Breast epithelium (tissue), 3 donors: ENCODE data around the gene SGSH.

Source experiments
- POLR2A ChIP-seq: fragments of 450-650 bp; IDR thresholded peaks from one replicate; pipeline ENCODE4 v1.6.1; 2016; ENCODE audit warnings: antibody characterized with exemption, mild to moderate bottlenecking, moderate library complexity
- POLR2AphosphoS5 ChIP-seq, 3 donors: sonication (generic); formaldehyde crosslinking; IDR thresholded peaks; one replicate each; pipeline ENCODE4 v1.6.1; 2017; ENCODE audit warnings: antibody characterized with exemption in 3 of 3
- TF ChIP-seq, protein P1 (sequence below), 3 donors: fragments of 450-650 bp; IDR thresholded peaks; one replicate each; pipeline ENCODE4 v1.5.1; 2016 to 2017; ENCODE audit warnings: antibody characterized with exemption in 3 of 3, mild to moderate bottlenecking in 3 of 3, moderate library complexity in 3 of 3

DNA sequence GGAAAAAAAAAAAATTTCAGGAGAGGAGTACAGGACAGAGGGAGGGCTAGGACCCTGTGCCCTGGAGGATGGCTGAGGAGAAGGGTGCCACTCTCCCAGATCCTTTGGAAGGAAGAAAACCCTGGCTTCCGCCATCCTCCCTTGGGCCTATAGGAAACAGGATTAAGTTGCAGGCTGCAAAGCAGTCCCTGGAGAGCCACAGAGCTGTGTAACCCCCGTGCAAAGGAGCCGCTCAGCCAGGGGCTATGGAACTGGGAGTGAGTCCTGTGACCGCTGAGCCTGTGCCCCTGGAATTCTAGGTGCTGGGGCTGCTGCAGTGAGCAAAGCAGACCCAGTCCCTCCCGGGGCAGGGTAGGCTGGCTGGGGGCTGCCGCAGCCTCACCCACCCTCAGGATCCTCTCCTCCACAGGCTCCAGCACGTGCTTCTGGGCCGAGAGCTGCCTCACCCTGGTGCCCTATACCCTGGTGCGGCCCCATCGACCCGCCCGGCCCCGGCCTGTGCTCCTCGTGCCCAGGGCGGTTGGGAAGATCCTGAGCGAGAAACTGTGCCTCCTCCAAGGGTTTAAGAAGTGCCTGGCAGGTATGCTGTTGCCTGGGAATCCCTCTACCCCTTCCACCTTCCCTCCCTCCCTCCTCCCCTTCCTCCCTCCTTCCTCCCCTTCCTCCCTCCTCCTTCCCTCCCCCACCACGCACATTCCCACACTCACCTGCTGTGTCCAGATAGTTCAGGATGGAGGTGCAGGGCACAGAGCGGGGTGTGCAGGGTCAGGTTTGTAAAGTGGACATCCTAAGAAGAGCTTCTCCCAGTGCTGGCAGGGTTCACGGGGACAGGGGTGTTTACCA lies 15.3 kb downstream of the SGSH start:
- TF ChIP-seq, protein P1, sequence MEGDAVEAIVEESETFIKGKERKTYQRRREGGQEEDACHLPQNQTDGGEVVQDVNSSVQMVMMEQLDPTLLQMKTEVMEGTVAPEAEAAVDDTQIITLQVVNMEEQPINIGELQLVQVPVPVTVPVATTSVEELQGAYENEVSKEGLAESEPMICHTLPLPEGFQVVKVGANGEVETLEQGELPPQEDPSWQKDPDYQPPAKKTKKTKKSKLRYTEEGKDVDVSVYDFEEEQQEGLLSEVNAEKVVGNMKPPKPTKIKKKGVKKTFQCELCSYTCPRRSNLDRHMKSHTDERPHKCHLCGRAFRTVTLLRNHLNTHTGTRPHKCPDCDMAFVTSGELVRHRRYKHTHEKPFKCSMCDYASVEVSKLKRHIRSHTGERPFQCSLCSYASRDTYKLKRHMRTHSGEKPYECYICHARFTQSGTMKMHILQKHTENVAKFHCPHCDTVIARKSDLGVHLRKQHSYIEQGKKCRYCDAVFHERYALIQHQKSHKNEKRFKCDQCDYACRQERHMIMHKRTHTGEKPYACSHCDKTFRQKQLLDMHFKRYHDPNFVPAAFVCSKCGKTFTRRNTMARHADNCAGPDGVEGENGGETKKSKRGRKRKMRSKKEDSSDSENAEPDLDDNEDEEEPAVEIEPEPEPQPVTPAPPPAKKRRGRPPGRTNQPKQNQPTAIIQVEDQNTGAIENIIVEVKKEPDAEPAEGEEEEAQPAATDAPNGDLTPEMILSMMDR (IDR thresholded peaks at IDR 0.05) = no peak
- TF ChIP-seq POLR2A = no peak
- TF ChIP-seq POLR2AphosphoS5 (IDR thresholded peaks at IDR 0.05) = no peak
